GM12878 (cell line): ENCODE data around the gene TPBGL. TPM values are rescaled to one million over a fixed set of nuclear protein-coding genes. Genes with fewer than 3 reads are reported as not detected.

Experiments used
- ATAC-seq: fragments of 200-7000 bp; cut with Tn5 transposase; 3 replicates; pipeline ENCODE4 v1.9.1; 2020; ENCODE audit warnings: mild to moderate bottlenecking, moderate library complexity
- BruUV-seq: library from RNA; stranded (reverse); fragments of 400-500 nt; replicated peaks from 2 replicates; lab custom pipeline; 2021; lab: Mats Ljungman, UMichigan
- CTCF ChIA-PET: fragments of 300-600 bp; sonication (Branson Sonifier 250); formaldehyde crosslinking; extraction: SDS; loops from one replicate; lab custom pipeline; 2021; ENCODE audit warnings: inconsistent platforms; lab: Yijun Ruan, JAX
- POLR2A ChIA-PET: fragments of 350-600 bp; formaldehyde crosslinking; extraction: SDS; loops from one replicate; lab custom pipeline; 2021; ENCODE audit warnings: inconsistent platforms; lab: Charles Lee
- RAD21 ChIA-PET: fragments of 300-600 bp; sonication (Branson Sonifier 250); formaldehyde crosslinking; loops from one replicate; lab custom pipeline; 2023; ENCODE audit warnings: antibody characterized with exemption; ENCODE audit not compliant: unreplicated experiment; lab: Charles Lee
- SMC1A ChIA-PET: fragments of 300-600 bp; sonication (Branson Sonifier 250); formaldehyde crosslinking; loops from one replicate; lab custom pipeline; 2023; ENCODE audit not compliant: unreplicated experiment, uncharacterized antibody; lab: Charles Lee
- DNase-seq: peaks from one replicate; pipeline ENCODE4 v3.0.0-alpha.2; 2011; ENCODE audit warnings: low read depth, low spot score
- FAIRE-seq: peaks from 3 replicates; lab custom pipeline; 2011; peaks lifted over from hg19 to GRCh38; lab: Jason Lieb, UNC
- H2AFZ ChIP-seq: 2 replicates; pipeline ENCODE4 v1.6.0; 2011; ENCODE audit warnings: low read depth, low read length, control low read depth; ENCODE audit not compliant: control insufficient read depth
- H3K27ac ChIP-seq: 2 replicates; pipeline ENCODE4 v1.5.1; 2011; ENCODE audit warnings: control low read depth; ENCODE audit not compliant: control insufficient read depth, insufficient read depth
- H3K27me3 ChIP-seq, 2 experiments: replicated peaks in 1 of 2; 2 replicates each; pipeline versions ENCODE4 v1.6.0 to v1.6.1; 2011; ENCODE audit warnings: low read length in 1 of 2; ENCODE audit not compliant: control insufficient read depth in 2 of 2, insufficient read depth in 2 of 2
- H3K36me3 ChIP-seq, 2 experiments: 2 replicates each; pipeline ENCODE4 v1.5.1; 2011; ENCODE audit warnings: low read length in 1 of 2; ENCODE audit not compliant: control insufficient read depth in 2 of 2, insufficient read depth in 2 of 2
- H3K4me1 ChIP-seq: 2 replicates; pipeline ENCODE4 v1.6.1; 2011; ENCODE audit warnings: mild to moderate bottlenecking, low read length, moderate library complexity, mixed read lengths; ENCODE audit not compliant: control insufficient read depth, insufficient read depth
- H3K4me2 ChIP-seq: 2 replicates; pipeline ENCODE4 v1.6.0; 2011; ENCODE audit warnings: control low read depth; ENCODE audit not compliant: control insufficient read depth, insufficient read depth
- H3K4me3 ChIP-seq: fragments of 200-600 bp; sonication (generic); 2 replicates; pipeline ENCODE4 v1.5.1; 2016
- H3K79me2 ChIP-seq: 2 replicates; pipeline ENCODE4 v1.6.0; 2011; ENCODE audit warnings: low read length; ENCODE audit not compliant: control insufficient read depth, insufficient read depth
- H3K9ac ChIP-seq: 2 replicates; pipeline ENCODE4 v1.8.0; 2011; ENCODE audit warnings: low read length, control low read depth, mixed read lengths; ENCODE audit not compliant: control insufficient read depth, insufficient read depth
- H3K9me3 ChIP-seq: replicated peaks from 3 replicates; pipeline ENCODE4 v1.5.1; 2011; ENCODE audit warnings: mild to moderate bottlenecking, low read length; ENCODE audit not compliant: control insufficient read depth, insufficient read depth
- H4K20me1 ChIP-seq: 2 replicates; pipeline ENCODE4 v1.6.0; 2011; ENCODE audit not compliant: control insufficient read depth, insufficient read depth
- ATF7 ChIP-seq: fragments of 450-650 bp; IDR thresholded peaks from 2 replicates; pipeline ENCODE4 v1.6.1; 2016; ENCODE audit warnings: low read depth, mild to moderate bottlenecking
- CUX1 ChIP-seq: IDR thresholded peaks from 2 replicates; pipeline ENCODE4 v1.6.1; 2012; ENCODE audit warnings: improper control_type of control experiment, low read depth, low read length; ENCODE audit not compliant: insufficient replicate concordance
- E2F4 ChIP-seq: IDR thresholded peaks from 2 replicates; pipeline ENCODE4 v1.6.1; 2012; ENCODE audit warnings: low read depth, low read length, improper control_type of control experiment
- GABPA ChIP-seq: IDR thresholded peaks from 2 replicates; pipeline ENCODE4 v1.6.1; 2014; ENCODE audit warnings: antibody characterized with exemption, low read depth, mild to moderate bottlenecking, inconsistent platforms
- HCFC1 ChIP-seq: fragments of 150-350 bp; IDR thresholded peaks from 2 replicates; pipeline ENCODE4 v1.6.1; 2014; ENCODE audit warnings: low read length
- HDAC6 ChIP-seq: fragments of 200-600 bp; sonication (generic); IDR thresholded peaks from one replicate; pipeline ENCODE4 v1.8.0; 2017; ENCODE audit warnings: antibody characterized with exemption; ENCODE audit not compliant: unreplicated experiment
- HDGF ChIP-seq: fragments of 450-650 bp; IDR thresholded peaks from 2 replicates; pipeline ENCODE4 v1.6.1; 2016; ENCODE audit warnings: antibody characterized with exemption
- LARP7 ChIP-seq: fragments of 450-650 bp; IDR thresholded peaks from 2 replicates; pipeline ENCODE4 v1.6.1; 2017; ENCODE audit warnings: mild to moderate bottlenecking
- MEF2B ChIP-seq: fragments of 450-650 bp; IDR thresholded peaks from 2 replicates; pipeline ENCODE4 v1.6.1; 2018; ENCODE audit warnings: mild to moderate bottlenecking, moderate library complexity; ENCODE audit not compliant: partially characterized antibody, poor library complexity, severe bottlenecking
- MXI1 ChIP-seq: fragments of 150-350 bp; IDR thresholded peaks from 2 replicates; pipeline ENCODE4 v1.6.1; 2011; ENCODE audit warnings: low read depth, mild to moderate bottlenecking, inconsistent platforms, low read length, improper control_type of control experiment
- NR2C2 ChIP-seq: IDR thresholded peaks from 2 replicates; pipeline ENCODE4 v1.6.1; 2011; ENCODE audit warnings: borderline replicate concordance, low read depth; ENCODE audit not compliant: control insufficient read depth, insufficient read length
- POLR2AphosphoS5 ChIP-seq: IDR thresholded peaks from 2 replicates; pipeline ENCODE4 v1.6.1; 2011; ENCODE audit warnings: mild to moderate bottlenecking, low read length, inconsistent platforms
- SIN3A ChIP-seq: IDR thresholded peaks from 2 replicates; pipeline ENCODE4 v1.6.1; 2012; ENCODE audit warnings: low read depth, low read length, improper control_type of control experiment
- TCF7 ChIP-seq: IDR thresholded peaks from 2 replicates; pipeline ENCODE4 v1.6.1; 2014; ENCODE audit warnings: antibody characterized with exemption, borderline replicate concordance
- YY1 ChIP-seq: IDR thresholded peaks from 2 replicates; pipeline ENCODE4 v1.6.1; 2011; ENCODE audit warnings: low read depth, mild to moderate bottlenecking, low read length
- WGBS: methylation state at CpG from one replicate; pipeline ENCODE4 v1.1.6; 2016; ENCODE audit warnings: low lambda C conversion rate; ENCODE audit not compliant: insufficient replicate concordance, insufficient coverage; ENCODE audit errors: missing lambda C conversion rate; 5-methylcytosine and 5-hydroxymethylcytosine counted together
- in situ Hi-C: fragments of 300-500 bp; cut with MboI; formaldehyde crosslinking; loops from 9 replicates; pipeline ENCODE4 v1.14.3; 2018; ENCODE audit warnings: mixed read lengths
- intact Hi-C: fragments of 100-400 bp; cut with micrococcal nuclease; formaldehyde crosslinking; loops from one replicate; pipeline ENCODE4 v1.14.2; 2022; ENCODE audit not compliant: unreplicated experiment
- polyA plus RNA-seq, 11 experiments: library from polyadenylated mRNA; depleted of rRNA in 4 of 11; unstranded in 6 of 11; stranded (reverse) in 5 of 11; fragments of >200 nt; fragmentation: Nextera tagmentation in 4 of 11; fragmentation: Illumina TruSeq in 1 of 11; extraction: Ambion mirVana in 4 of 11; extraction: Trizol in 1 of 11; gene quantifications; 1 replicate in 1 of 11; 2 replicates in 10 of 11; pipeline versions ENCODE4 v1.2.1 to v1.2.3, GENCODE V29; 2011 to 2016; ENCODE audit warnings: inconsistent platforms in 2 of 11, missing spikeins in 2 of 11, low read depth in 1 of 11
- total RNA-seq, 4 experiments: library from RNA; depleted of rRNA in 3 of 4; stranded (reverse); fragments of >200 nt in 3 of 4; fragmentation: Illumina TruSeq in 1 of 4; extraction: Trizol in 1 of 4; gene quantifications; 2 replicates each; pipeline versions ENCODE4 v1.2.1 to v1.2.3, GENCODE V29; 2013 to 2021

Gene TPBGL
- total and polyA plus RNA-seq, 10 of the 15 experiments (the other 5 are each of a cell fraction or from before 2014, with no cell fraction given): not detected

- TF ChIP-seq E2F4: no peak
- TF ChIP-seq LARP7: no peak
- no peak for TF ChIP-seq POLR2AphosphoS5
- no peak for TF ChIP-seq MXI1
Measured at GRCh38 chr11:75197512-75198277, 42.9 kb upstream of the TPBGL start (continued).

- no peaks in the 10 kb centered on the region for H3K36me3 ChIP-seq
- ChIA-PET CTCF (interaction anchor here (1.3 kb wide), 1 partner anchor 50 kb away, joined by 3 read pairs; no protein-coding TSS in a partner anchor), POLR2A (no interaction called here), SMC1A (no interaction called here), RAD21 (no interaction called here)
- no peaks in the 10 kb centered on the region for H3K4me1 ChIP-seq
- no peak overlapping the region for H2AFZ ChIP-seq
- intact Hi-C loops (no loop called here), in situ Hi-C loops (no loop called here)
- H3K27me3 ChIP-seq: peaks cover 1 to 4% of the 10 kb centered on the region in 2 experiments; a peak in 3 of 4 replicates
- ATAC-seq (no peak), FAIRE-seq (no peak), DNase-seq (no peak)
- H3K4me2 ChIP-seq: no peak overlapping the region
- no peak overlapping the region for H3K4me3 ChIP-seq
- BruUV-seq: no TSS peak
- H3K27ac ChIP-seq: no peak overlapping the region
- no peak overlapping the region for H3K9ac ChIP-seq
- H3K9me3 ChIP-seq: no peaks in the 10 kb centered on the region
- WGBS: 45% methylated on average over 7 of the region's 7 CpGs
- H3K79me2 ChIP-seq: no peaks in the 10 kb centered on the region
- peaks cover 3% of the 10 kb centered on the region; the same call in 1 of the 2 replicates for H4K20me1 ChIP-seq
- TF ChIP-seq GABPA (no peak), CUX1 (no peak), TCF7 (no peak), ATF7 (no peak), YY1 (no peak), HDAC6 (no peak), MEF2B (no peak), HDGF (no peak), NR2C2 (no peak), HCFC1 (no peak), SIN3A (no peak)
Measured at GRCh38 chr11:75198278-75198973, 42.1 kb upstream of the TPBGL start.
